ES-I3 (cell line): Measurements from ENCODE around the gene KRTAP12-4.
"Not testable (repeated sequence)": the region's sequence is repeated elsewhere in the genome, so short reads cannot be mapped to it uniquely, and the experiment has no call there.

Source experiments
- H3K36me3 ChIP-seq: 2 replicates; pipeline ENCODE4 v1.6.1; 2013; ENCODE audit warnings: mild to moderate bottlenecking, low read length, control low read depth, moderate library complexity; ENCODE audit not compliant: insufficient read depth
- H3K4me1 ChIP-seq: 2 replicates; pipeline ENCODE4 v1.6.1; 2013; ENCODE audit warnings: mild to moderate bottlenecking, control low read depth, low read length; ENCODE audit not compliant: insufficient read depth
- H3K9ac ChIP-seq: 2 replicates; pipeline ENCODE4 v1.6.1; 2013; ENCODE audit warnings: low read depth, mild to moderate bottlenecking, low read length, moderate library complexity
- H3K9me3 ChIP-seq: 2 replicates; pipeline ENCODE4 v1.6.1; 2013; ENCODE audit warnings: mild to moderate bottlenecking, low read length, moderate library complexity; ENCODE audit not compliant: control insufficient read depth, insufficient read depth

Gene KRTAP12-4

GRCh38 chr21:44619886-44620285, 34.6 kb downstream of the KRTAP12-4 start:
- Histone ChIP-seq H3K4me1 (no peaks in the 10 kb centered on the region), H3K9ac (no peak overlapping the region), H3K36me3 (no peaks in the 10 kb centered on the region), H3K9me3 (peaks cover 14% of the 10 kb centered on the region)

- H3K36me3 ChIP-seq: no peaks in the 10 kb centered on the region
- H3K9ac ChIP-seq: no peak overlapping the region
- no peaks in the 10 kb centered on the region for H3K4me1 ChIP-seq
- H3K9me3 ChIP-seq: peaks cover 11% of the 10 kb centered on the region
Measured at GRCh38 chr21:44618909-44619308, 35.5 kb downstream of the KRTAP12-4 start.

GRCh38 chr21:44618504-44618903, 36.0 kb downstream of the KRTAP12-4 start:
- H3K9me3 ChIP-seq: peaks cover 11% of the 10 kb centered on the region
- no peaks in the 10 kb centered on the region for H3K36me3 ChIP-seq
- H3K4me1 ChIP-seq: no peaks in the 10 kb centered on the region
- H3K9ac ChIP-seq: no peak overlapping the region

- no peaks in the 10 kb centered on the region for H3K4me1 ChIP-seq
- no peaks in the 10 kb centered on the region for H3K36me3 ChIP-seq
- H3K9ac ChIP-seq: no peak overlapping the region
- H3K9me3 ChIP-seq: peaks cover 7% of the 10 kb centered on the region
Measured at GRCh38 chr21:44617071-44617501, 37.4 kb downstream of the KRTAP12-4 start.

GRCh38 chr21:44616591-44616926, 37.9 kb downstream of the KRTAP12-4 start:
- Histone ChIP-seq H3K4me1 (no peaks in the 10 kb centered on the region), H3K9me3 (peaks cover 5% of the 10 kb centered on the region), H3K36me3 (no peaks in the 10 kb centered on the region), H3K9ac (no peak overlapping the region)

GRCh38 chr21:44615911-44616590, 38.4 kb downstream of the KRTAP12-4 start:
- peaks cover 5% of the 10 kb centered on the region for H3K9me3 ChIP-seq
- no peaks in the 10 kb centered on the region for H3K36me3 ChIP-seq
- H3K4me1 ChIP-seq: no peaks in the 10 kb centered on the region
- H3K9ac ChIP-seq: no peak overlapping the region

GRCh38 chr21:44615466-44615865, 39.0 kb downstream of the KRTAP12-4 start:
- peaks cover 5% of the 10 kb centered on the region for H3K9me3 ChIP-seq
- no peaks in the 10 kb centered on the region for H3K36me3 ChIP-seq
- no peak overlapping the region for H3K9ac ChIP-seq
- no peaks in the 10 kb centered on the region for H3K4me1 ChIP-seq

GRCh38 chr21:44614961-44615391, 39.5 kb downstream of the KRTAP12-4 start:
- Histone ChIP-seq H3K9me3 (peaks cover 4% of the 10 kb centered on the region), H3K36me3 (no peaks in the 10 kb centered on the region), H3K9ac (no peak overlapping the region), H3K4me1 (no peaks in the 10 kb centered on the region)

- H3K36me3 ChIP-seq: no peaks in the 10 kb centered on the region
- H3K4me1 ChIP-seq: no peaks in the 10 kb centered on the region
- H3K9me3 ChIP-seq: peaks cover 4% of the 10 kb centered on the region; the same call in 1 of the 2 replicates
Measured at GRCh38 chr21:44614161-44614631, 40.3 kb downstream of the KRTAP12-4 start.

GRCh38 chr21:44613386-44614155, 40.9 kb downstream of the KRTAP12-4 start:
- Histone ChIP-seq H3K36me3 (no peaks in the 10 kb centered on the region), H3K4me1 (no peaks in the 10 kb centered on the region), H3K9ac (no peak overlapping the region), H3K9me3 (peaks cover 5% of the 10 kb centered on the region; the same call in 1 of the 2 replicates)

More at GRCh38 chr21:44614161-44614631, 40.3 kb downstream of the KRTAP12-4 start:
- no peak overlapping the region for H3K9ac ChIP-seq

- Histone ChIP-seq H3K4me1 (no peaks in the 10 kb centered on the region), H3K9ac (no peak overlapping the region), H3K36me3 (no peaks in the 10 kb centered on the region), H3K9me3 (peaks cover 5% of the 10 kb centered on the region; the same call in 1 of the 2 replicates)
Measured at GRCh38 chr21:44612669-44613229, 41.7 kb downstream of the KRTAP12-4 start.

GRCh38 chr21:44612029-44612486, 42.4 kb downstream of the KRTAP12-4 start, which contains the start of gene KRTAP10-8:
Gene KRTAP10-8, plus strand, starts transcription at chr21:44612079. Its CDS starts 22 bp downstream, at chr21:44612101.
- no peaks in the 10 kb centered on the region for H3K36me3 ChIP-seq
- no peaks in the 10 kb centered on the region for H3K4me1 ChIP-seq
- no peak within 1 kb of the TSS for H3K9ac ChIP-seq
- peaks cover 5% of the 10 kb centered on the region; the same call in 1 of the 2 replicates for H3K9me3 ChIP-seq

- Histone ChIP-seq H3K9ac (no peak overlapping the region), H3K36me3 (no peaks in the 10 kb centered on the region), H3K9me3 (peaks cover 5% of the 10 kb centered on the region; the same call in 1 of the 2 replicates), H3K4me1 (no peaks in the 10 kb centered on the region)
Measured at GRCh38 chr21:44611551-44611950, 42.9 kb downstream of the KRTAP12-4 start.

- H3K4me1 ChIP-seq, H3K9ac ChIP-seq, H3K36me3 ChIP-seq, H3K9me3 ChIP-seq: not testable (repeated sequence)
Measured at GRCh38 chr21:44610157-44610843, 44.2 kb downstream of the KRTAP12-4 start.
